Measurements from ENCODE around the gene SLC35F3. TPM values are rescaled to one million over a fixed set of nuclear protein-coding genes. Genes with fewer than 3 reads are reported as not detected.

SLC35F3 gene
- total RNA-seq, 1 experiment from 2014 or later, result 0.66 TPM

GRCh38 chr1:234212764-234213657 lies 308.5 kb downstream of the SLC35F3 start:
- peaks cover 11% of the 10 kb centered on the region for H3K36me3 Mint-ChIP-seq (ENCODE audit: insufficient read depth, unreplicated experiment)
- no peaks in the 10 kb centered on the region for H3K4me1 Mint-ChIP-seq (ENCODE audit: low read depth, unreplicated experiment)
- peak overlapping the region; percentile 71 for H3K4me3 Mint-ChIP-seq (ENCODE audit: low read depth, unreplicated experiment)
- intact Hi-C loops (cut with micrococcal nuclease; ENCODE audit: unreplicated experiment), result loop anchor here (2.0 kb wide), 2 partner anchors 58 to 98 kb away; no protein-coding TSS in a partner anchor
- H3K27ac Mint-ChIP-seq (ENCODE audit: unreplicated experiment), result no peak overlapping the region
- no TSS peak for BruUV-seq (replicated peaks)
- CTCF ChIA-PET, result interaction anchor here (0.7 to 3.7 kb wide), 2 partner anchors 9 to 97 kb away, joined by 3 to 14 read pairs; no protein-coding TSS in a partner anchor
- peak; percentile 33 for DNase-seq
- no peak for TF ChIP-seq CTCF (IDR thresholded peaks at IDR 0.05; ENCODE audit: unreplicated experiment)
- H3K9me3 Mint-ChIP-seq (ENCODE audit: low read depth, unreplicated experiment), result peaks cover 4% of the 10 kb centered on the region
- peaks cover 69% of the 10 kb centered on the region for H3K27me3 Mint-ChIP-seq (ENCODE audit: unreplicated experiment)

DNA sequence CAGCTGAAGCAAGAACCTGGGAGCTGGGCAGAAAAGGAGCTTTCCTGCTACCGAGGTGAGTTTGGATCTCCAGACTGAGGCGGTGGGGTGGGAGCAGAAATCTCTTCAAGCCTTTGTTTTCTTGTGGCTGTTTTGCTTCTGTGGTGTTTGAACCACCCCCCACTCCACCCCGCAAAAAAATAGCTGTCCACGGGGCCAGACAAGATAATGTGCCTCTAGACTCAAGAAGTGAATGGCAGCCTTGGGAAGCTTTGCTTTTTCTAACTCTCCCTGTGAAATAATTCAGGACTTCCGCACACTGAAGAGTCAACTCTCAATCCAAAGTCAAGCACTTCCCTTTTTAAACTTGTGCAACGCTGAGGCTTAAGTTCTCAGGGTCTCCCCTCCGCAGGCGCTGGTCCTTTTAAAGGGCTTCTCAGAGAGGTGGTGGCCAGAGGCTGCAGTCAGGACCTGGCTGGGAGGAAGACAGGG lies 309.2 kb downstream of the SLC35F3 start:
- TF ChIP-seq CTCF (IDR thresholded peaks at IDR 0.05; ENCODE audit: unreplicated experiment), result no peak
- Mint-ChIP-seq H3K9me3 (ENCODE audit: low read depth, unreplicated experiment) (peaks cover 4% of the 10 kb centered on the region), H3K36me3 (ENCODE audit: insufficient read depth, unreplicated experiment) (peaks cover 11% of the 10 kb centered on the region), H3K27ac (ENCODE audit: unreplicated experiment) (no peak overlapping the region), H3K27me3 (ENCODE audit: unreplicated experiment) (peaks cover 62% of the 10 kb centered on the region), H3K4me3 (ENCODE audit: low read depth, unreplicated experiment) (peak overlapping the region; percentile 71), H3K4me1 (ENCODE audit: low read depth, unreplicated experiment) (no peaks in the 10 kb centered on the region)
- CTCF ChIA-PET, result interaction anchor here (3.7 kb wide), 1 partner anchor 96 kb away, joined by 14 read pairs; no protein-coding TSS in a partner anchor
- DNase-seq, result no peak
- no TSS peak for BruUV-seq (replicated peaks)
- intact Hi-C loops (cut with micrococcal nuclease; ENCODE audit: unreplicated experiment), result loop anchor here (2.0 kb wide), 2 partner anchors 59 to 97 kb away; no protein-coding TSS in a partner anchor

- intact Hi-C loops (cut with micrococcal nuclease; ENCODE audit: unreplicated experiment), result no loop called here
- Mint-ChIP-seq H3K27ac (ENCODE audit: unreplicated experiment) (no peak overlapping the region), H3K9me3 (ENCODE audit: low read depth, unreplicated experiment) (peaks cover 4% of the 10 kb centered on the region), H3K4me3 (ENCODE audit: low read depth, unreplicated experiment) (peak overlapping the region; percentile 71), H3K4me1 (ENCODE audit: low read depth, unreplicated experiment) (no peaks in the 10 kb centered on the region), H3K27me3 (ENCODE audit: unreplicated experiment) (peaks cover 59% of the 10 kb centered on the region), H3K36me3 (ENCODE audit: insufficient read depth, unreplicated experiment) (peaks cover 11% of the 10 kb centered on the region)
- BruUV-seq (replicated peaks), result no TSS peak
- TF ChIP-seq CTCF (IDR thresholded peaks at IDR 0.05; ENCODE audit: unreplicated experiment), result no peak
- peak; percentile 36 for DNase-seq
- CTCF ChIA-PET, result interaction anchor here (3.7 kb wide), 1 partner anchor 95 kb away, joined by 14 read pairs; no protein-coding TSS in a partner anchor
Observed at GRCh38 chr1:234214129-234214910, 309.8 kb downstream of the SLC35F3 start.
